Measurements from ENCODE around the gene C12orf60. TPM values are rescaled to one million over a fixed set of nuclear protein-coding genes. Genes with fewer than 3 reads are reported as not detected.

The C12orf60 gene
- total and polyA plus RNA-seq, 2 of the 8 experiments (the other 6 are each of a cell fraction or from before 2014, with no cell fraction given), result 1.2 to 1.5 TPM

GRCh38 chr12:14860490-14860889 is 57.0 kb downstream of the C12orf60 start (continued):
- no peak for TF ChIP-seq EZH2 (IDR thresholded peaks at IDR 0.05; ENCODE audit: low read depth, low read length, severe bottlenecking)

All from H1 (cell line).